OCI-LY7 (cell line): Measurements from ENCODE around the gene NEDD8. TPM values are rescaled to one million over a fixed set of nuclear protein-coding genes. Genes with fewer than 3 reads are reported as not detected.

Source experiments
- BruUV-seq: library from RNA; stranded (reverse); fragments of 400-500 nt; replicated peaks from 2 replicates; lab custom pipeline; 2021; lab: Mats Ljungman, UMichigan
- CTCF ChIA-PET: fragments of 300-600 bp; sonication (Branson Sonifier 250); formaldehyde crosslinking; loops from one replicate; lab custom pipeline; 2022; ENCODE audit warnings: antibody characterized with exemption; ENCODE audit not compliant: unreplicated experiment; lab: Charles Lee
- POLR2A ChIA-PET: fragments of 300-600 bp; sonication (Branson Sonifier 250); formaldehyde crosslinking; loops from one replicate; lab custom pipeline; 2022; ENCODE audit warnings: antibody characterized with exemption; lab: Charles Lee
- DNase-seq: peaks from one replicate; pipeline ENCODE4 v3.0.0-alpha.2; 2015; ENCODE audit warnings: low spot score
- H2AFZ ChIP-seq: fragments of 200-600 bp; sonication (generic), shearing (Covaris generic); 2 replicates; pipeline ENCODE4 v1.6.1; 2014; ENCODE audit warnings: mild to moderate bottlenecking, antibody characterized with exemption, low read length, moderate library complexity
- H3K27ac ChIP-seq: fragments of 200-600 bp; sonication (generic); 2 replicates; pipeline ENCODE4 v1.5.1; 2014; ENCODE audit warnings: mixed run types, low read depth, mild to moderate bottlenecking, moderate library complexity, low read length, inconsistent platforms; ENCODE audit not compliant: poor library complexity, severe bottlenecking
- H3K36me3 ChIP-seq: fragments of 200-600 bp; sonication (generic); 2 replicates; pipeline ENCODE4 v1.6.1; 2014; ENCODE audit warnings: mild to moderate bottlenecking, antibody characterized with exemption, low read length, moderate library complexity, mixed read lengths; ENCODE audit not compliant: insufficient read depth
- H3K4me1 ChIP-seq: fragments of 200-600 bp; sonication (generic); 2 replicates; pipeline ENCODE4 v1.5.1; 2014; ENCODE audit warnings: mild to moderate bottlenecking, low read length; ENCODE audit not compliant: insufficient read depth, poor library complexity, severe bottlenecking
- H3K4me2 ChIP-seq: fragments of 200-600 bp; sonication (generic); 2 replicates; pipeline ENCODE4 v1.6.1; 2014; ENCODE audit warnings: mild to moderate bottlenecking, low read length
- H3K4me3 ChIP-seq: fragments of 200-600 bp; sonication (generic); 2 replicates; pipeline ENCODE4 v1.5.1; 2014; ENCODE audit warnings: mild to moderate bottlenecking, low read depth, low read length; ENCODE audit not compliant: poor library complexity, severe bottlenecking
- H3K79me2 ChIP-seq: fragments of 200-600 bp; sonication (generic); 2 replicates; pipeline ENCODE4 v1.6.1; 2016; ENCODE audit warnings: low read depth, mild to moderate bottlenecking, low read length, moderate library complexity, mixed read lengths; ENCODE audit not compliant: insufficient read depth
- H3K9me2 ChIP-seq: fragments of 200-600 bp; sonication (generic); 2 replicates; pipeline ENCODE4 v1.6.1; 2016; ENCODE audit warnings: mild to moderate bottlenecking, low read length, mixed read lengths; ENCODE audit not compliant: insufficient read depth
- H3K9me3 ChIP-seq: fragments of 200-600 bp; sonication (generic); 2 replicates; pipeline ENCODE4 v1.6.1; 2014; ENCODE audit warnings: mild to moderate bottlenecking, mixed run types, low read length, mixed read lengths
- H4K20me1 ChIP-seq: fragments of 200-600 bp; sonication (generic); 2 replicates; pipeline ENCODE4 v1.6.1; 2014; ENCODE audit warnings: mild to moderate bottlenecking, antibody characterized with exemption, low read length, moderate library complexity, mixed read lengths; ENCODE audit not compliant: insufficient read depth
- EZH2phosphoT487 ChIP-seq: fragments of 200-600 bp; sonication (generic); IDR thresholded peaks from 2 replicates; pipeline ENCODE4 v1.6.1; 2018; ENCODE audit warnings: low read depth, borderline replicate concordance, mild to moderate bottlenecking, mixed run types, antibody characterized with exemption, low read length, moderate library complexity, mixed read lengths
- intact Hi-C: fragments of 100-400 bp; cut with micrococcal nuclease; formaldehyde crosslinking; loops from one replicate; pipeline ENCODE4 v1.10.0; 2022; ENCODE audit not compliant: unreplicated experiment
- total RNA-seq, 2 experiments: library from RNA; depleted of rRNA in 1 of 2; stranded (reverse); fragments of >200 nt in 1 of 2; shearing (Covaris generic) in 1 of 2; gene quantifications; 2 replicates each; pipeline ENCODE4 v1.2.3, GENCODE V29; 2014 to 2022
- TF ChIP-seq, protein P1 (sequence below): fragments of 200-600 bp; sonication (generic); conservative IDR thresholded peaks from 2 replicates; pipeline ENCODE4 v1.5.1; 2014; ENCODE audit warnings: mild to moderate bottlenecking, antibody characterized with exemption, low read length, moderate library complexity, mixed read lengths

The NEDD8 gene
- total RNA-seq, 2 experiments from 2014 or later: 167 to 174 TPM

DNA sequence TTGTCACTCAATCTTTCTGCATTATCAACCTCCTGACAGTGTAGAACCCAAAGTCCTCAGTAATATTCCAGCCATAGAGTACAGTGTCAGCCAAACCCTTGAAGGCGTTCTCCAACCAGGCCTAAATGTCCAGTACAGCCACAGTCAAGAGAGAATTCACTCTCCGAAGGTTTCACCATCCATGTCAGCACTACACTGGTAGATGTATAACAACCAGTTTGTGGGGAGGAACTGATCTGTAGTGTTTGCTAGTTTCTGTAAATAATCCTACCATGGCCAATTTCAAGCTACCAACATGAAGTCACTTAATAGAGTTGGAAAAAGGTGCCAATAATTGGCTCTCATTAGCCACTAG is 15.8 kb downstream of the NEDD8 start:
- POLR2A ChIA-PET: interaction anchor here (0.9 to 1.5 kb wide), 4 partner anchors 9 to 55 kb away, joined by 3 to 5 read pairs (median 4); partner anchors contain the start of genes RABGGTA and TINF2
- TF ChIP-seq, protein P1, sequence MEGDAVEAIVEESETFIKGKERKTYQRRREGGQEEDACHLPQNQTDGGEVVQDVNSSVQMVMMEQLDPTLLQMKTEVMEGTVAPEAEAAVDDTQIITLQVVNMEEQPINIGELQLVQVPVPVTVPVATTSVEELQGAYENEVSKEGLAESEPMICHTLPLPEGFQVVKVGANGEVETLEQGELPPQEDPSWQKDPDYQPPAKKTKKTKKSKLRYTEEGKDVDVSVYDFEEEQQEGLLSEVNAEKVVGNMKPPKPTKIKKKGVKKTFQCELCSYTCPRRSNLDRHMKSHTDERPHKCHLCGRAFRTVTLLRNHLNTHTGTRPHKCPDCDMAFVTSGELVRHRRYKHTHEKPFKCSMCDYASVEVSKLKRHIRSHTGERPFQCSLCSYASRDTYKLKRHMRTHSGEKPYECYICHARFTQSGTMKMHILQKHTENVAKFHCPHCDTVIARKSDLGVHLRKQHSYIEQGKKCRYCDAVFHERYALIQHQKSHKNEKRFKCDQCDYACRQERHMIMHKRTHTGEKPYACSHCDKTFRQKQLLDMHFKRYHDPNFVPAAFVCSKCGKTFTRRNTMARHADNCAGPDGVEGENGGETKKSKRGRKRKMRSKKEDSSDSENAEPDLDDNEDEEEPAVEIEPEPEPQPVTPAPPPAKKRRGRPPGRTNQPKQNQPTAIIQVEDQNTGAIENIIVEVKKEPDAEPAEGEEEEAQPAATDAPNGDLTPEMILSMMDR: no peak
- no peak for TF ChIP-seq EZH2phosphoT487

DNA sequence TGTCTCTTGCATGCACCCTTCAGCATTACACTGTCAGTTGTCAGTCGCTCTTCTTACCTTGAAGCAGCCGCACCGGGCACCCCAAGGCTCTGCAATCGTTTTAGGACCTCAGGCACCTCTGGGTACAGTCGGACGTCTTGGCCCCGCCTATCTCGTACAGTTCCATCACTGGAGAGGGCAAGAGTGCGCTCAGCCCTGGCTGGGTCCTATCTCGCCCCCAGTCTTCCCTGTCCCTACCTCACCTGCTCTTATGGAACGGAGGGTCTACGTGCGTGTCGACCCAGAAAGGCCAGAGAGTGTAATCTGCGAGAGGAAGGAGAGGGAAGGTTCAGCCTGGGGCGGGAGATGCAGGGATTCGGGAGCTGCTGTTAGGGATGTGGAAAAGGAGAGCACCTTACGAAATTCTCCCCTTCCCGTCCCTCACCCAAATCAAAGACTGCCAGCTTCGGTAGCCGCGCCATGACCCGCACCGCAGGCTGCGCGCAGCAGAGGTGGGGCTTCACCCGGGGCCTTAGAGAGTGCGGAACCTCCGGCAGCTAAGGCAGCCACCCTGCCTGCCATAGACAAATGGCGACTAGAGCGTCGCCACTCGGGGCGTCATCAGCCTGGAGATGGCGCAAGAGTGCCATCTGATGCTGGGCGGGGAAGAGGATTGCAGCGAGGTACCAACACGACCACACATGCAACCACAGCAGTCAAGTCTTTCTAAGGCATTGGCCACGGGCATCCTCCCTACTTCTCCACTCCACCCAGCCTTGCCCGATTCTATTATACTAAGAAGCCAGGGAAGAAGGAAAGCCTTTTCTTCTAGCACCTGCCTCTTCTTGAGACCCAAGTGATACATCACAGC is 16.4 kb downstream of the NEDD8 start, which contains the start of gene MDP1:
MDP1 (minus strand) TSS at position 572 of the 850 bp plus-strand sequence; CDS start at position 461, 111 bp downstream.
- Histone ChIP-seq H3K9me3 (no peaks in the 10 kb centered on the region), H3K27ac (peak within 1 kb of the TSS; percentile 70), H3K36me3 (peaks cover 18% of the 10 kb centered on the region), H2AFZ (peak within 1 kb of the TSS; percentile 65), H3K79me2 (peaks cover 31% of the 10 kb centered on the region), H3K4me3 (peak within 1 kb of the TSS; percentile 76), H3K9me2 (no peaks in the 10 kb centered on the region), H3K4me1 (peaks cover 28% of the 10 kb centered on the region), H3K4me2 (peak within 1 kb of the TSS; percentile 82), H4K20me1 (no peaks in the 10 kb centered on the region)
- BruUV-seq: no TSS peak
- CTCF ChIA-PET: no interaction called here
- intact Hi-C loops: loop anchor here (1.0 kb wide), 1 partner anchor 56 kb away; the partner anchor contains the start of gene RABGGTA
- TF ChIP-seq, protein P1: peak; percentile 85
- TF ChIP-seq EZH2phosphoT487: no peak
- POLR2A ChIA-PET: interaction anchor here (0.7 to 1.5 kb wide), 6 partner anchors 9 to 126 kb away, joined by 3 to 6 read pairs (median 4); partner anchors contain the start of genes DHRS1, NOP9, RABGGTA and TINF2
- peak; percentile 93 for DNase-seq

More for the DNA sequence above, 15.8 kb downstream of the NEDD8 start:
- H3K9me3 ChIP-seq: no peaks in the 10 kb centered on the region
- no peaks in the 10 kb centered on the region for H4K20me1 ChIP-seq
- H3K4me2 ChIP-seq: peak overlapping the region; percentile 52
- no peak overlapping the region for H2AFZ ChIP-seq
- peaks cover 14% of the 10 kb centered on the region; the same call in 1 of the 2 replicates for H3K36me3 ChIP-seq
- peaks cover 28% of the 10 kb centered on the region for H3K4me1 ChIP-seq
- DNase-seq: no peak
- H3K27ac ChIP-seq: no peak overlapping the region
- H3K9me2 ChIP-seq: no peaks in the 10 kb centered on the region
- intact Hi-C loops: loop anchor here (1.0 kb wide), 1 partner anchor 55 kb away; the partner anchor contains the start of gene RABGGTA
- H3K4me3 ChIP-seq: peak overlapping the region; percentile 76
- H3K79me2 ChIP-seq: peaks cover 36% of the 10 kb centered on the region
- CTCF ChIA-PET: no interaction called here
- BruUV-seq: no TSS peak
